Activated naive CD4-positive, alpha-beta T cell treated with anti-CD3 and anti-CD28 coated beads, Interleukin-2, amount 50 U/mL, for 72 hours (primary cell): Measurements from ENCODE around the gene NUP107. TPM values are rescaled to one million over a fixed set of nuclear protein-coding genes. Genes with fewer than 3 reads are reported as not detected.

Experiments used
- total RNA-seq, 2 donors: library from RNA; stranded (reverse); gene quantifications; one replicate each; pipeline ENCODE4 v1.2.3, GENCODE V29; 2022

The NUP107 gene
- total RNA-seq, 2 donors from 2014 or later = 156 to 159 TPM

Other genes starting within 250 kb of the NUP107 start
- 100 to 1,000 TPM; 182 to 232 TPM for gene RAP1B, start 76.1 kb upstream of the NUP107 start, total RNA-seq
- gene SLC35E3, start 59.2 kb downstream of the NUP107 start, total RNA-seq = 1 to 10 TPM; 5.3 to 9.4 TPM
- 100 to 1,000 TPM; 141 to 393 TPM for gene MDM2, start 121.2 kb downstream of the NUP107 start, total RNA-seq
- gene CPM, start 246.2 kb downstream of the NUP107 start, total RNA-seq = 10 to 100 TPM; 10.4 to 55.9 TPM